Activated CD8-positive, alpha-beta T cell treated with anti-CD3 and anti-CD28 coated beads, Interleukin-2, amount 10 ng/mL, durations not matched to agents 7 days and 5 days (primary cell): Measurements from ENCODE around the gene PIK3CD. TPM values are rescaled to one million over a fixed set of nuclear protein-coding genes. Genes with fewer than 3 reads are reported as not detected.
"Not testable (repeated sequence)": the region's sequence is repeated elsewhere in the genome, so short reads cannot be mapped to it uniquely, and the experiment has no call there.

Source experiments
- ATAC-seq: fragments of 150-1000 bp; cut with Tn5 transposase; one replicate; pipeline ENCODE4 v1.10.0; 2021; ENCODE audit warnings: moderate library complexity
- CTCF ChIA-PET: fragments of 350-600 bp; sonication (Branson Sonifier 250); formaldehyde crosslinking; loops from one replicate; lab custom pipeline; 2021; ENCODE audit warnings: antibody characterized with exemption; lab: Charles Lee
- POLR2A ChIA-PET: fragments of 350-600 bp; sonication (Branson Sonifier 250); formaldehyde crosslinking; loops from one replicate; lab custom pipeline; 2021; ENCODE audit warnings: antibody characterized with exemption; lab: Charles Lee
- DNase-seq: peaks from one replicate; pipeline ENCODE4 v3.0.0-alpha.2; 2020
- H3K27ac Mint-ChIP-seq: one replicate; pipeline ENCODE4 v1.8.0; 2021; ENCODE audit warnings: mild to moderate bottlenecking, mixed read lengths
- H3K27me3 Mint-ChIP-seq: one replicate; pipeline ENCODE4 v1.8.0; 2021; ENCODE audit warnings: low read depth, mixed read lengths
- H3K36me3 Mint-ChIP-seq: one replicate; pipeline ENCODE4 v1.8.0; 2021; ENCODE audit warnings: low read depth, mixed read lengths
- H3K4me1 Mint-ChIP-seq: one replicate; pipeline ENCODE4 v1.8.0; 2021; ENCODE audit warnings: low read depth, mixed read lengths
- H3K4me3 Mint-ChIP-seq: one replicate; pipeline ENCODE4 v1.8.0; 2021; ENCODE audit warnings: mild to moderate bottlenecking, mixed read lengths
- H3K9me3 Mint-ChIP-seq: one replicate; pipeline ENCODE4 v1.8.0; 2022; ENCODE audit warnings: mixed read lengths; ENCODE audit not compliant: insufficient read depth
- total RNA-seq, 2 experiments: library from RNA; stranded (reverse); gene quantifications; one replicate each; pipeline ENCODE4 v1.2.3, GENCODE V29; 2021

PIK3CD gene
- total RNA-seq, 2 experiments from 2014 or later, result 283 to 285 TPM

DNA sequence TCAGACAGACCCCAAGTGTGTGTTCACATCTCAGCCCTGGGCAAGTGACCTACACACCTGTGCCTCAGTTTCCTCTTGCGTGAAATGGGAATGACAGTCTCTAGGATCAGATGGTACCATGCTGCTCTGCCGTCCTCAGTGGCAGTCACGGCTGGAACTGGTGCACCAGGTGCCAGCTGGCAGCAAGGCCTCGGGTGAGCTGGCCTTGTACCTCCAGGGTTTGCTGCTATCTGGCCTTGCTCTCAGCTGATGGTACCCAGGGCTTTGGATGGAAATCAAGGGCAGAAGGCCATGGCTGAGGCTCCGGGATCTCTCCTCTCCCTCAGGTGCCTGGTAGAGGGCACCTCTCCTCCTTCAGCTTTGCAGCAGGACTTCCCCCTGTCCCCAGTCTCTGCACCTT lies 41.5 kb upstream of the PIK3CD start:
- Mint-ChIP-seq H3K36me3 (peaks cover 12% of the 10 kb centered on the region), H3K27me3 (no peaks in the 10 kb centered on the region), H3K9me3 (no peaks in the 10 kb centered on the region), H3K4me3 (no peak overlapping the region), H3K4me1 (no peaks in the 10 kb centered on the region), H3K27ac (no peak overlapping the region)
- CTCF ChIA-PET, result no interaction called here
- DNase-seq (no peak), ATAC-seq (no peak)
- POLR2A ChIA-PET, result no interaction called here

DNA sequence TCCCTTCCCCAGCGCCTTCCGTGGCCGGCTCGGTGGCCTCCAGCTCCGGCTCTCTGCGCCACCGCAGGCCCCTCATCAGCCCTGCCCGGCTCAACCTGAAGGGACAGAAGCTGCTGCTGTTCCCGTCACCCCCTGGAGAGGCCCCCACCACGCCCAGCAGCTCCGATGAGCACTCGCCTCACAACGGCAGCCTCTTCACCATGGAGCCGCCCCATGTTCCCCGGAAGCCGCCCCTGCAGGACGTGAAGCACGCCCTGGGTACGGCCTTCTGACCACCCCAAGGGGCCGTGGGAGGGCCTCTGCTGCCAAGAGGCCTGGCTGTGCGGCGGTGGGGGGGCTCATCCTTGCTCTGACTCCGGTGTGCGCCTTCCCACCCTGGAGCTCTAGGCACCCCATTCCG lies 41.0 kb upstream of the PIK3CD start:
- Mint-ChIP-seq H3K36me3 (peaks cover 12% of the 10 kb centered on the region), H3K27me3 (no peaks in the 10 kb centered on the region), H3K4me3 (no peak overlapping the region), H3K9me3 (no peaks in the 10 kb centered on the region), H3K27ac (no peak overlapping the region), H3K4me1 (no peaks in the 10 kb centered on the region)
- ChIA-PET POLR2A (no interaction called here), CTCF (no interaction called here)
- no peak for DNase-seq
- ATAC-seq, result no peak

DNA sequence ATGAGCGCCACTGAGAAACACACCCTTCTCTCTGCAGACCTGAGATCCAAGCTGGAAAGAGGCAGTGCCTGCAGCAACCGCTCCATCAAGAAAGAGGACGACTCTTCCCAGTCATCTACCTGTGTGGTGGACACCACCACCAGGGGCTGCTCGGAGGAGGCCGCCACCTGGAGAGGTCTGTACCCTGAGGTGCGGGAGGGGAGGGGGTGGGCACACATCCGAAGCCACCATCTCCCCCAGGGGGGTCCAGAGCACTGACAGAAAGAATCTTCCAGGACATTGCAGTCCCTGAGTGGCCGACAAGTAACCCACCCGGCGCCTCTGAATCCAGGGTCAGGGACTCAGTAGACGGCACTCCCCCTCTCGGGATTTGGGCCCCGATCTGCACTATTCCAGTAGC lies 39.8 kb upstream of the PIK3CD start:
- DNase-seq (no peak), ATAC-seq (no peak)
- H3K4me3 Mint-ChIP-seq, result no peak overlapping the region
- no peaks in the 10 kb centered on the region for H3K4me1 Mint-ChIP-seq
- no peak overlapping the region for H3K27ac Mint-ChIP-seq
- H3K36me3 Mint-ChIP-seq, result peaks cover 12% of the 10 kb centered on the region
- H3K27me3 Mint-ChIP-seq, result no peaks in the 10 kb centered on the region
- CTCF ChIA-PET, result no interaction called here
- POLR2A ChIA-PET, result no interaction called here
- no peaks in the 10 kb centered on the region for H3K9me3 Mint-ChIP-seq

DNA sequence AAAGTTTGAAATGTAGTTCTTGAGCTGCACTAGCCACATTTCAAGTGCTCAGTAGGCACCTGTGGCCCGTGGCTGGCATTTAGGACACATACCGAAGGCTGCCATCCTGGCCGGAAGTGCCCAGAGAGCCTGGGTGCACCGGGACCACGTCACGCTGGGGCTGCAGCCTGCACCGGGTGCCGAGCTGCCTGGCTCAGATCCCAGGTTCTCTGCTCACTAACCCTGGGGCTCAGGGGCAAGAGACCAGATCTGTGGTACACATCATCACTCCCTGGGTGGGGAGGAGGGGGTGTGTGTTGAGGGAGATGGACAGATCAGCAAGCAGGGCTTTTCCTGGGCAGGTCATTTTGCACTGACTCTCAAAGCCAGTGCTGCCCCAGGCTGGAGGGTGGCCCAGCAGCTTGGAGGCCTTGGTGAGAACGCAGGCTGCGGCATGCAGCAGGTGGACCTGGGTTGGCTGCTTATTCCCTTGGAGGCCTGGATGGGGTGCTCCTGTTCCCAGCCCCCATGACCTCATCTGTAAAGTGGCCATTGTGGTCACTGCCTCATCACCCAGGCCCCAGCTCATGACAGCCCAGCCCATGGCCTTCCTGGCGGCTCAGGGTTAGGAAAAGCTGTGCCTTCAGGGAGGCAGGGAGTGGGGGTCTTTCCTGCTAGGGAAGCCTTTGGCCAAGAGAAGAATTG lies 39.2 kb upstream of the PIK3CD start:
- peaks cover 12% of the 10 kb centered on the region for H3K36me3 Mint-ChIP-seq
- ChIA-PET CTCF (interaction anchor here (1.0 to 2.0 kb wide), 3 partner anchors 14 to 24 kb away, joined by 3 to 4 read pairs (median 4); no protein-coding TSS in a partner anchor), POLR2A (no interaction called here)
- ATAC-seq, result no peak
- H3K9me3 Mint-ChIP-seq, result no peaks in the 10 kb centered on the region
- no peak overlapping the region for H3K27ac Mint-ChIP-seq
- no peak overlapping the region for H3K4me3 Mint-ChIP-seq
- no peak for DNase-seq
- H3K4me1 Mint-ChIP-seq, result no peaks in the 10 kb centered on the region
- H3K27me3 Mint-ChIP-seq, result no peaks in the 10 kb centered on the region

DNA sequence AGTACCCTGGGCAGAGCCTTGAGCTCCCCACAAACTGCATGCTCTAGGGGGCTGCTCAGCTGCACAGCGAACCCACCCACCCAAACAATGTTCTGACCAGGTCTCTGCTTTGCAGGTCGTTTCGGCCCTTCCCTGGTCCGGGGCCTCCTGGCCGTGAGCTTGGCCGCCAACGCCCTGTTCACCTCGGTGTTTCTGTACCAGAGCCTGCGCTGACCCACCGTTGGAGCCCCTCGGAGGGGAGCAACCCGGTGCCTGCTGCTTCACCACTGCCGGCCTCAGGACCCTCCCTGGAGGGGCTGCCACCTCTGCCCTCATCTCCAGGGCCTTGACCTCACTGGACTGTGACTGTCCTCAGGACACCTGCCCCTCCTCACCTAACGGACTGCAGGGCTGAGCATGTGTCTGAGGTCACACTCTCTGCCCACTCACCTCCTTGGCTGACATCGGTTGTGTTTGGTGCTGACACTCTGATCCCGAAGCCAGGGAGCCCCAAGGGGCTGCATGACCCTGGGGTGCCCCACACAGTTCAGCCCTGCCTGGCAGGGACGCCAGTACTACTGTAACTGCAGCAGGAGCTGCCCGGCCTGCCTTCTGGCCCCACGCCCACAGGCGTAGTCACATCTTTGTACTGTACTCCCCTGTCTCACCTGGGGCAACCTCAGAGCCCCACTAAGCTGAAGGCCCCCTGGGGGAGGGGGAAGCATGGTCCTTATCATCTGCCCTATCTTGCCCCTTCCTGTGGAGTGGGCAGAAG lies 38.5 kb upstream of the PIK3CD start:
- peaks cover 12% of the 10 kb centered on the region for H3K36me3 Mint-ChIP-seq
- no peak overlapping the region for H3K4me3 Mint-ChIP-seq
- H3K9me3 Mint-ChIP-seq, result no peaks in the 10 kb centered on the region
- no peak for DNase-seq
- ChIA-PET CTCF (interaction anchor here (0.7 to 2.0 kb wide), 5 partner anchors 13 to 112 kb away, joined by 3 to 4 read pairs (median 3); no protein-coding TSS in a partner anchor), POLR2A (no interaction called here)
- no peaks in the 10 kb centered on the region for H3K4me1 Mint-ChIP-seq
- H3K27ac Mint-ChIP-seq, result no peak overlapping the region
- no peaks in the 10 kb centered on the region for H3K27me3 Mint-ChIP-seq
- ATAC-seq, result no peak

DNA sequence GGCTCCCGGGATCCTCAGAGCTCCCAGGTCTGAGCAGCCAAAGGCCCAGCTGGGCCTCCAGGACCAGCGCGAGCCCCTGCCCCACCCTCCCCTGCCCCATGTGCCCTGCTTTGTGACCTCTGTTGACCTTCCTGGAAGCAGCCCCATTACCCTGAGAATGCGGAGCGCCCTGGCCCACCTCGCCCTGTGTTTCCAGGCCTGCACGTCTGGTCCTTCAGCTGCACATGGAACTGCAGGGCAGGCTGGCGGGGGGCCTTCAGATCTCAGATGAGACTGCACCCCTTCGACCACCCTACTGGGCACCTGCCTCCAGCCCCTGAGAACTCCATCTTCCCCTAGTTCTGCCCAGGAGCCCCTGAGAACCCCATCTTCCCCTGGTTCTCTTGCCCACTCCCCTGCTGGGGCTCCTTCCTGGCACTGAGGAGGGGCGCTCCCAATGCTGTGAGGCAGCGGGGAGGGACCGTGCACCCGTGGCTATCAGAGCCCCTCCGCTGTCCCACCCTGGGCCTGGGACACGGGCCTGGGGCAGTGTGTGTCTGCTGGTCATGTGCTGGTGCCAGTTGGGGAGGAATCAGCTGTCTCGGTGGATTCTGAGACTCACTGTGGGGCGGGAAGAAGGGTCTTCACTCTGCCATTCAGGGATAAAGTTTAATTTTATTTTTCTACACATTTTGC lies 37.8 kb upstream of the PIK3CD start:
- ChIA-PET POLR2A (no interaction called here), CTCF (interaction anchor here (0.7 to 2.0 kb wide), 5 partner anchors 12 to 171 kb away, joined by 3 to 4 read pairs (median 3); no protein-coding TSS in a partner anchor)
- Mint-ChIP-seq H3K4me1 (no peaks in the 10 kb centered on the region), H3K9me3 (no peaks in the 10 kb centered on the region), H3K36me3 (peaks cover 12% of the 10 kb centered on the region), H3K4me3 (no peak overlapping the region), H3K27me3 (peaks cover under 1% of the 10 kb centered on the region), H3K27ac (peak overlapping the region; percentile 30)
- DNase-seq (no peak), ATAC-seq (no peak)

DNA sequence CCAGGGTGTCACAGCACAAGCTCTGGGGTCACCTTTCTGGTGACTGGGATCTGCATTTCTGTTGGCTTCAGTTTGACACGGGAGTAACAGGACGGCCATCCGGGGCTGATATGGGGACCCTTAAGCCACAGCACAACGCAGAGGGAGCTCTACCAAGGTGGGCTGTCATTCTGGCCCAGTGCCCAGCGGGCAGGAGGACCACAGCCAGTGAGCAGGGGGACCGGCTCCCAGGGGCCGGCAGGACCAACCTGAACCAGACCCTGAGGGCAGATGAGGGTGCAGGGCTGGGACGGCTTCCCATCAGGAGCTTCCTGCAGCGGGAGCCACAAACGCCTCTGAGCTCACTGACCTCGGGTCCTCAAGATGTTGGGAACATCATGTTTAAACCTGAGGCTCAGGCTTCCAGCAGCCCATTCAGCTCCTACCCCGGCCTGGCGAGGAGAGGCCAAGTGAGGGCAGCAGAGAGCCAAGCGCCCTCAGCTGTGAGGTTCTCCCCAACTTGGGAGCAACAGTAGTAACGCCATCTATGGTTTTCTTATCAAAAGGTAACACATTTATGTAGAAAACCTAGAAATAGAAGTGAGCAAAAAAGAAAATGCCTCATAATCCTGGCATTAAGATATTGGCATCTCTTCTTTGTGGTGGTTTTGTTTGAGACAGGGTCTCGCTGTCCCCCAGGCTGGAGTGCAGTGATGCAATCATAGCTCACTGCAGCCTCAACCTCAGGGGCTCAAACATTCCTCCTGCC lies 36.0 kb upstream of the PIK3CD start:
- H3K4me1 Mint-ChIP-seq, result no peaks in the 10 kb centered on the region
- H3K4me3 Mint-ChIP-seq, result no peak overlapping the region
- H3K36me3 Mint-ChIP-seq, result peaks cover 9% of the 10 kb centered on the region
- ChIA-PET CTCF (interaction anchor here (0.6 to 3.1 kb wide), 48 partner anchors 8 to 853 kb away, joined by 3 to 37 read pairs (median 4); partner anchors contain the start of gene PIK3CD), POLR2A (interaction anchor here (0.8 to 2.6 kb wide), 2 partner anchors 11 to 13 kb away, joined by 4 to 9 read pairs; no protein-coding TSS in a partner anchor)
- H3K27me3 Mint-ChIP-seq, result peaks cover 4% of the 10 kb centered on the region
- no peaks in the 10 kb centered on the region for H3K9me3 Mint-ChIP-seq
- DNase-seq (peak; percentile 74), ATAC-seq (peak; percentile 87)
- no peak overlapping the region for H3K27ac Mint-ChIP-seq

DNA sequence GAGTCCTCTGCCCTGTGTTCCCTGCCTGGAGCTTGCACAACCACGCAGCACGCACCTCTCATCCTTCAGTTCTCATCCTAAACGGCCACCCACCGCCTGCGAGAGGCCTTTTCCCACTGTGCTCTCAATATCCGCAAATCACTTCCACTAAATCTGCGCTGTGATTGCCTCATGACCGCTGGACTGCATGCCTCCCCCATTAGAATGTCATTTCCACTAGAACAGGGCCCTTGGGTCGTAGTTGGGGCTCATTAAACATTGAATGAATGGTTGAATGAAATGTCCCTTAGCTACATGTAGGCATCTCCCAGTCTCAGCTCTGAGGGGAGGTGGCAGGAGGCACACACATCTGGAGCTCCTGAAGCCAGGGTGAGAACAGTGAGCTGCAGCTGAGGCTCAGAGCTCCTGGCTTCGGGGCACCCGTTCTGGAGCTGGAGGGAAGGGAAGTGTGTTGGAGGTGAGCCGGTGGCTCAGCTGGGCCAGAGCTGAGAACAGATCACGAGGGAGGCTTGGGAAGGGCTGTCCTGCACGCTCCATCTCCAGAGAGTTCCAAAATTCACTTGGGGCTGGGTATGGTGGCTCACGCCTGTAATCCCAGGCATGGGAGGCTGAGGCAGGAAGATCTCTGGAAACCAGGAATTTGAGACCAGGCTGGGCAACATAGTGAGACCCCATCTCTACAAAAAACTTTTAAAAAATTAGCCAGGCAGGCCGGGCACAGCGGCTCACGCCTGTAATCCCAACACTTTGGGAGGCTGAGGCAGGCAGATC lies 32.4 kb upstream of the PIK3CD start:
- Mint-ChIP-seq H3K27me3 (peaks cover 12% of the 10 kb centered on the region), H3K4me3 (no peak overlapping the region), H3K27ac (peak overlapping the region; percentile 13), H3K9me3 (no peaks in the 10 kb centered on the region), H3K4me1 (no peaks in the 10 kb centered on the region), H3K36me3 (no peaks in the 10 kb centered on the region)
- POLR2A ChIA-PET, result no interaction called here
- ATAC-seq, result no peak
- CTCF ChIA-PET, result no interaction called here
- DNase-seq, result no peak

DNA sequence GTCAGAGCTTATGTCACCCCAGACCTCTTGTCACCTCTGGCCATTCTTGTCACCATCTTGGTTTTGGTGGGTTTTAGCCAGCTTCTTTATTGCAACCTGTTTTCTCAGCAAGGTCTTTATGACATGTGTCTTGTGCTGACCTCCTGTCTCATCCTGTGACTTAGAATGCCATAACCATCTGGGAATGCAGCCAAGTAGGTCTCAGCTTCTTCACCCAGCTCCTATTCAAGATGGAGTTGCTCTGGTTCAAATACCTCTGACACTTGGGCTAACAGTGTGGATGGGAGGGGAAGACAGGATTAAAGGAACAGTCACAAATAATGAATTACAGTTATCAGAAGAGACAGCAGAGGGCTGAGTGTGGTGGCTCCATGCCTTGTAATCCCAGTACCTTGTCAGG lies 30.5 kb upstream of the PIK3CD start:
- ChIA-PET POLR2A (no interaction called here), CTCF (no interaction called here)
- peaks cover 15% of the 10 kb centered on the region for H3K27me3 Mint-ChIP-seq
- DNase-seq, result no peak
- H3K4me1 Mint-ChIP-seq, result peaks cover 7% of the 10 kb centered on the region
- ATAC-seq, result no peak
- H3K9me3 Mint-ChIP-seq, result no peaks in the 10 kb centered on the region
- no peaks in the 10 kb centered on the region for H3K36me3 Mint-ChIP-seq
- H3K4me3 Mint-ChIP-seq, result no peak overlapping the region
- no peak overlapping the region for H3K27ac Mint-ChIP-seq

DNA sequence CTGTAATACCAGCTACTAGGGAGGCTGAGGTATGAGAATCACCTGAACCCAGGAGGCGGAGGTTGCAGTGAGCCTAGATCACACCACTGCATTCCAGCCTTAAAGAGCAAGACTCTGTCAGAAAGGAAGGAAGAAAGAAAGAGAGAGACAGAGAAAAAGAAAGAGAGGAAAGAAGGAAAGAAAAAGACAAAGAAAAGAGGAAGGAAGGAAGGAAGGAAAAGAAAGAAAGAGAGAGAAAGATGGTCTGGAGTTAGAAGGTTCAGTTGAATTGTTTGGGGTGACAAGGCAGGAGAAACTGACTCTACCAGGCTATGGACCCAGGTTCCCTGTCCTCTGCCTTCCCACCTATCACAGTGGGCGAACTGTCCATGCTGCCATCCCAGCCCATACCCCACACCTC lies 27.4 kb upstream of the PIK3CD start:
- CTCF ChIA-PET, result no interaction called here
- no peak overlapping the region for H3K4me3 Mint-ChIP-seq

DNA sequence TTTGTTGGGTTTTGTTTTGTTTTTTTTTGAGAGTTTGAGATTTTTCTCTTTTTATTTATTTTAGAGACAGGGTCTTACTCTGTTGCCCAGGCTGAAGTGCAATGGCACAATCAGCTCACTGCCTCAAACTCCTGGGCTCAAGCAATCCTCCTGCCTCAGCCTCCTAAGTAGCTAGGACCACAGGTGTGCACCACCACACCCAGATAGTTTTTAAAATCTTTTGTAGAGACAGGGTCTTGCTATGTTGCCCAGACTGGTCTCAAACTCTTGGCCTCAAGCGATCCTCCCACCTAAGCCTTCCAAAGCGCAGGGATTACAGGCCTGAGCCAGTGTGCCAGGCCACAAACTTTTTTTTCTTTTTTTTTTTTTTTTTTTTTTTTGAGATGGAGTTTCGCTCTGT lies 26.5 kb upstream of the PIK3CD start:
- CTCF ChIA-PET, result interaction anchor here (2.3 to 7.8 kb wide), 5 partner anchors 9 to 243 kb away, joined by 12 to 232 read pairs (median 37); partner anchors contain the start of gene PIK3CD

More for the DNA sequence above, 27.4 kb upstream of the PIK3CD start:
- Mint-ChIP-seq H3K4me1 (peaks cover 32% of the 10 kb centered on the region), H3K9me3 (no peaks in the 10 kb centered on the region), H3K27me3 (peaks cover 12% of the 10 kb centered on the region), H3K27ac (peak overlapping the region; percentile 3), H3K36me3 (peaks cover 8% of the 10 kb centered on the region)
- POLR2A ChIA-PET, result no interaction called here
- no peak for DNase-seq
- no peak for ATAC-seq

More for the DNA sequence above, 26.5 kb upstream of the PIK3CD start:
- peaks cover 11% of the 10 kb centered on the region for H3K36me3 Mint-ChIP-seq
- H3K4me1 Mint-ChIP-seq, result peaks cover 34% of the 10 kb centered on the region
- H3K9me3 Mint-ChIP-seq, ATAC-seq, POLR2A ChIA-PET, H3K4me3 Mint-ChIP-seq, DNase-seq, H3K27ac Mint-ChIP-seq: not testable (repeated sequence)
- H3K27me3 Mint-ChIP-seq, result peaks cover 11% of the 10 kb centered on the region
